Middle frontal gyrus (tissue), 1 donor: ENCODE data around the gene TTLL3.
"Not testable (repeated sequence)": the region's sequence is repeated elsewhere in the genome, so short reads cannot be mapped to it uniquely, and the experiment has no call there.

ENCODE experiments used
- DNase-seq: peaks from one replicate; pipeline ENCODE4 v3.0.0-alpha.2; 2015; ENCODE audit warnings: low spot score; ENCODE audit errors: extremely low spot score

Gene TTLL3, protein sequence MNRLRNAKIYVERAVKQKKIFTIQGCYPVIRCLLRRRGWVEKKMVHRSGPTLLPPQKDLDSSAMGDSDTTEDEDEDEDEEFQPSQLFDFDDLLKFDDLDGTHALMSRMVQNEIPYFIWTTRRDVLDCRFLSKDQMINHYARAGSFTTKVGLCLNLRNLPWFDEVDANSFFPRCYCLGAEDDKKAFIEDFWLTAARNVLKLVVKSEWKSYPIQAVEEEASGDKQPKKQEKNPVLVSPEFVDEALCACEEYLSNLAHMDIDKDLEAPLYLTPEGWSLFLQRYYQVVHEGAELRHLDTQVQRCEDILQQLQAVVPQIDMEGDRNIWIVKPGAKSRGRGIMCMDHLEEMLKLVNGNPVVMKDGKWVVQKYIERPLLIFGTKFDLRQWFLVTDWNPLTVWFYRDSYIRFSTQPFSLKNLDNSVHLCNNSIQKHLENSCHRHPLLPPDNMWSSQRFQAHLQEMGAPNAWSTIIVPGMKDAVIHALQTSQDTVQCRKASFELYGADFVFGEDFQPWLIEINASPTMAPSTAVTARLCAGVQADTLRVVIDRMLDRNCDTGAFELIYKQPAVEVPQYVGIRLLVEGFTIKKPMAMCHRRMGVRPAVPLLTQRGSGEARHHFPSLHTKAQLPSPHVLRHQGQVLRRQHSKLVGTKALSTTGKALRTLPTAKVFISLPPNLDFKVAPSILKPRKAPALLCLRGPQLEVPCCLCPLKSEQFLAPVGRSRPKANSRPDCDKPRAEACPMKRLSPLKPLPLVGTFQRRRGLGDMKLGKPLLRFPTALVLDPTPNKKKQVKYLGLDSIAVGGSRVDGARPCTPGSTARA

DNA sequence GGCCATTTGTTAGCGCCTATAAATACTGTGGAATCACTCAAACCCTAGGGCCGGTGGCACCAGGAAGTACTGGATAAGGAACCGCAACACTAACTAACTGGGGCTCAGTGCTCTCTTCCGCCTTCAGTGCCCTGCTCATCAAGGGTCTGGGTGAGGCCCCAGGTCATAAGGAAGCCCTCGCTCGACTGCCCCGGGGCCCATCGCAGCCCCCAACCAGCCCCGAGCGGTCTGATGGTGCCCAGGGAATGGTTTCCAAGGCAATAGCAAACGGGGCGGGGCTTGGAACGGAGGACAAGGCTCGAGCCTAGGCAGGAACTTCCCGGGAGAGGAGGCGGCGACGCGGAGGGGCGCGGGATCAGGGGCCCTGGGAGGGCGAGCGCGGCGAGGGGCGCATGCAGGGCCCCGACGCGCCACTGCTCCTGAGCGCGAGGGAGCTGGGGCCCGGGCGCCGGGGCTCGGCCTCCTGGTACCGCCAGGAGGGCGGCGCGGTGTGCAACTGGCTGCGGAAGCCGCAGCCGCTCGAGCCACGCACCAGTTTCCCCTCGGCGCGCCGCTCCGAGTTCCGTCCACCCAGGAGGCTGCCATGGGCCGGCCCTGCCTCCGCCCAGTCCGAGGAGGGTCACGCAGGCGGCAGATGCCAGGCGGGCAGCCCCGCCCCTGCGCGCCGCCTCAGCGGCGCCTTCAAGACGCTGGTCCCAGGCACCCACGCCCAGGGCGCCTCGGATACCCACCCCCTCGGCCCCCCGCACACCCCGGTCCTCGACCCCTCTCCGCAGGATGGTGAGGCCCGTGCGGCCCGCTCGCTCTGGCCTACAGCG lies at the start of gene TTLL3:
TSS of gene TTLL3 (plus strand) at position 648 of the 818 bp plus-strand sequence. CDS start 400 bp downstream, outside the sequence.
- no peak for DNase-seq

DNA sequence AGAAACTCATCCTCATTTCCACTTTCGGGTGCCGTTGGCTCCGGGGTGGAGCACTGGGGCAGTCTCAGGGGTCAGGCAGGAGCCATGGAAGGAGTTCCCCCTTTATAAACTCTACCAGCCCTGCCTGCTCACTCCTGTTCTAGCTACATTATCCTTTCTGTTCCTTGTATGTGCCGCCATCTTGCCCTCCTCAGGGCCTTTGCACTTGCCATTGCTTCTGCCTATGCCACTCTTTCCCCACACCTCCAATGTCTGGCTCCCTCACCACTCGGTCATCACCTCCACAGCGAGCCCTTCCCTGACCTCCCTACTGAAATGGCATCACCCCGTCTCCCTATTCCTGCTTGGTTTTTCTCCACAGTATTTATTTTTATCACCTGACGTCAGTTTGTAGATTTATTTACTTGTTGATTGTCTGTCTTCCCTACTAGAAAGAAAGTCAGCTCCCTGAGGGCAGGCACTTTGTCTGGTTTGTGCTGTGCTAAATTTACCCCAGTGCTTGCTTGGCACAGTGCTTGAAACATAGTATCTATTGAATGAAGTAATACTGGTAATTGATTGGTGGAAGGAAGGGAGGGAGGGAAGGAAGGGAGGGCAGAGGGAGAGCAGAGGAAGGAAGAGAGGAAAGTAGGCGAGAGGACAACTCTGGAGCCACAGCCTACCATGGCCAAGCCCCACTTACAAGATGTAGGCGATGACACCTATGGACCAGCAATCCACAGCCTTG lies 49.1 kb upstream of the TTLL3 start:
- DNase-seq, result no peak

DNA sequence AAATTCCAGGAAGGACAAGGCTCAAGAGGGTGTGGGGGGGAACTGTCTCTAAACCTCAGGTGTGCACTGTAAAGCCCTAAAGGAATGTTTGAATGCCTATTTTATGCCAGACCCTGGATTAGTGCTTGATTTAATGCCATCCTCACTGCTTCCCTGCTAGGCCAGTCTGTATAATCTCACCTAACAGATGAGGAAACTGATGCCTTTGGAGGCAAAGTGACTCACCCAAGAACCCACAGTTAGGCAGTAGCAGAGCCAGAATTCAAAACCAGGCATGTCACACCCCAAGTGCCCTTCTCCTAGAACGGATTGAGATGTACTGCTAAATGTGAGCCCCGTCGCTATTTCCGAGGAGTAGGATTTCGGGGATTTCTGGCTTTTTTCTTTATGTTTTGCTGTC lies 48.1 kb upstream of the TTLL3 start:
- no peak for DNase-seq

DNA sequence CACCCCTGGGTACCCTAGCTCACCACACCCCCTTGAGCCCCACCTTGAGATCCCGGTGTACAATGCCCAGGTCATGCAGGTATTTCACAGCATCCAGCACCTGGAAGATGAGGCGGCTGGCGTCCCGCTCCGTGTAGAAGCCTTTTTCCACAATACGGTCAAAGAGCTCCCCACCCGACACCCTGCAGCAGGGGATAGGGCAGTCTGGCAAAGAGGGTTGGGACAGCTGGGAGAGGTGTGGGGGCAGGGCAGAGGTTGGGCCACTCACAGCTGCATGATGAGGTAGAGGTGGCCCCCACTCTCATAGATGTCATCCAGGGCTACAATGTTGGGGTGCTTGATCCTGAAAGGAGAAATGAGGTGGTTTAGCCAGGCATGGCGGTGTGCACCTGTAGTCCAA lies 47.2 kb upstream of the TTLL3 start:
- no peak for DNase-seq

DNA sequence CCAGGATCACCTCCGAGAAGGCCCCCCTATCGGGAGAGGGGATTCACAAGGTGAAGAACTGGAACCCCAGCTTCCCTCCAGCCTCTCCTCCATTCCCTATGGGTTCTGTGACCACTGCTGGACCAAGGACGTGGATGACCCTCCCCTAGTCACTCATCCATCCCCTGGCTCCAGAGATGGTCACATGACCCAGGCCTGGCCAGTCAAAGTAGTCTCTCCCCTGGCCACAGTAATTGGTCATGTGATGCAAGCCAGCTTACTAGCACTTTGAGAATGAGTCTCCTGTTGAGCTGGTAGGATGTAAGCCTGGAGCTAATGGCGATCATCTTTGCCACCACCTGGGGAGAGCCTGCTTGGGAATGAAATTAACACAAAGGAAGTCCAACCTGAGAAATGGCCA lies 44.2 kb upstream of the TTLL3 start:
- no peak for DNase-seq

DNA sequence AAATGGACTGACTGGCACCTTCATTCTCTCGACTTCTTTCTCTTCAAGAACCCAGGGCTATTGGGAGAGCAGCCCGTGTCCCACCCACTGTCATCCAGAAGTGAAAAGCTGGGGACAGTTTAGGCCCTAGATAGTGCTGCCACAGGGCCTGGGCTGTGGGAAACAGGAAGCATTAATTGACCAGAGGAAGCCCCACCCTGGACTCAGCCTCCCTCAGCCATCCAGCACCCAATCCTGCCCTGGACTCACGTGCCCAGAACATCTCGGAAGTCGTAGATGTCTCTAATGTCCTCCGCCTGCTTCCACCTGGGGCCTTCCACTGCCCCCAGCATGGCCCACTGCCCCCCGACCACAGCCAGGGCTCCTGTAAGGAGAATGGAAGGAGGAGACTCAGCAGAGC lies 42.6 kb upstream of the TTLL3 start:
- no peak for DNase-seq

DNA sequence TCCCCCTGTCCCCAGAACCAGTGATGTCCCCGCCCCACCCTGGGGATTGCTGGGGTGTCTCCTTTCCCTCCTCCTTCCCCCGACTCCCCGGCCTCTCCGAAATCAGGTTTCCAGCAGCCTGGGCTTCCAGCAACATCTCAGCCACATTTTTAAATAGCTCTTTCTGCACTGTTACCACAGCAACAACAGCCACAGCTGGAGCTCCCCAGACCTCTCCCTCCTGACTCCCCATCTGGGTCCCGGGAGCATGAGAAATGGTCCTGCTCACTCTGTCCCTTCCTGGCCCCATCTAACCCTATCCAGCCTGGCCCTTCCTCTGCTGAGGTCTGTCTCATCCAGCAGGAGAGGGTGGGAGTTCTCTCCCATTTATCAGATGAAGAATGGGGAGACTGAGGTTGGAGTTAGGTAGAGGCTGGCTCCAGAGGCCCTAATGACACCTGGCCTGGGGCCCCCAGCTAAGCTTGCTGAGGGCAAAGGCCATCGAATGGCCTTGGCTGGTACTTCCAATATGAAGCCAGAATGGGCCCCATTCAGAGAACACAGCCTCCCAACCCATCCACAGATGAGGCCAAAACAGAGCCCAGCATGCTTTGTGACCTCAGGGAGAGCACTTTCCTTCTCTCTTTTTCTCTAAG lies 41.8 kb upstream of the TTLL3 start:
- no peak for DNase-seq

DNA sequence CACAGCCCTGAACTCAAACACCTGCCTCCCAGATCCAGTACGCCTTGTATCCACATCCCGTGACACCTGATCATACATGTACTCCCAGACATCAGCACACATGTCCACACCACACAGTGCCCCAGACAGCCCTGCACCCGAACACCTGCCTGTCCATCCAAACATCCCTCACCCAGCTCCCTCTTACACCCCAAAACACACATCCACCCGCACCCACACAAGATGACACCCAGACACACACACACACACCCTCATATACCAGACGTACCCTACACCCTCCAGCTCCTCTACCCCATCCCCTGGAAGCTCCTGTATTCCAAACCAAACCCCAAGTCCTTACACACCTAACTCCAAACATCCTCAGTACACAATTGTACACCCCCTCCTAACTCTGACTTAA lies 41.0 kb upstream of the TTLL3 start:
- no peak for DNase-seq

DNA sequence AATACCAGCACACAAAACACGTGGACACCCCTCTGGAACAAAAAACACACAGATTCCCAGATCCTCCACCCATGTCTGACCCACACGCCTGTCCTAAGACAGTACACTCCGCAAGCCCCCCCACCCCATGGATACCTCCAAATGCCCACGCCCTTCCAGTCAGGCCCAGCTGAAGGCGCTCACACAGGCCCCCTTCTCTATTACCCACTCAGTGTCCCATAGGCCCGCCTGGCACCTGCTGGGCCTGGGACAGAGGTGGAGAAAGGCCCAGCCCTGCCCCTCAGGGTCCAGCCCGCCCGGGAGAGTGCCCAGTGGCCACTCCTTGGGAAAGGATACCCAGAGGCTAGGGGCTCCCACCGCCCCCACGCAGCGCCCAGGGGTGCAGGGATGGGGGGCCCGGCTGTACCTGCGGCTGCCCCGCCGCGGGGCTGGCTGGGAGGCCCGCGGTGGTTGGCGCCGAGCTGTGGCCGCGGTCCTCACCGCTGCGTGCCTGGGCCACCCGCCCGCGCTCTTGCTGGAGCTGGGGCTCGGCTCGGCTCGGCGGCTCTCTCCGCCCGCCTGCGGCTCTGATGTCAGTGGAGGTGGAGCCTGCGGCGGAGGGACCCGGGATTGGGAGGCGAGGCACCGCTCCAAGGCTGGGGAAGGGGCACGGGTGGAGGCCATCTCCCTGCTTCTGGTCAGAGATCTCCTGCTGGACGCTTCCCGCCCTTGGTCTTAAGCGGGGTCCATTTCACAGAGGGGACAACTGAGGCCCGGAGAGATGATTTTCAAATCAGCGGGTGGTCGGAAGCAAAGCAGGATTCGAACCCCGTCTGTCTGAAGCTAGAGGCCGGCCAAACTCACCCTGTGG lies 40.4 kb upstream of the TTLL3 start, which contains the start of gene CAMK1:
TSS of gene CAMK1 (minus strand) at position 522 of the 850 bp plus-strand sequence. CDS start 2,198 bp downstream, outside the sequence.
- DNase-seq, result peak; percentile 50

DNA sequence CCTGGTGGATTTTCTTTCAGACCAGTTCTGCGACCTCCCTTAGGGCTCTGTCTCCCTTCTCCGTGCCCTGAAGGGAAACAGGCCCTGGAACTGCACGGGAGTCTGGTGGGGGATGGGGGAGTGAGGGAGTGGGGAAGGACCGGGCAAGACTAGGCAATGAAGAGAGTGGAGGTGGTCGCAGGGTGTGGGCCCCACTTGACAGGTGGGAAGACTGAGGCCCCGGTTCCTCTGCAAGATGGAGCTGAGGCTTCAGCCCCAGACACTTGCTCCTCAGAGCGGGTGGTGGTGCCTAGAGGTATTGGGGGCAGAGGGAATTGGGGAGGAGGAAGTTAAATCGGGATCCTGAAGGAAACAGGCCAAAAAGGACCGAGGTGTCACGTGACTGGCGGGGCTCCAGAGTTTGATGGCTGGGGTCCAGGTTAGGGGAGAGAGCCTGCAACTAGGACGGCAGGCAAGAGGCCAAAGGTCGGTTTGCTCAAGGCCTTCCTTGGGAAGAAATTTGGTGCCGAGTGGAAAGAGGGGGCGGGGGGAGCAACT lies 39.7 kb upstream of the TTLL3 start:
- DNase-seq, result no peak

DNA sequence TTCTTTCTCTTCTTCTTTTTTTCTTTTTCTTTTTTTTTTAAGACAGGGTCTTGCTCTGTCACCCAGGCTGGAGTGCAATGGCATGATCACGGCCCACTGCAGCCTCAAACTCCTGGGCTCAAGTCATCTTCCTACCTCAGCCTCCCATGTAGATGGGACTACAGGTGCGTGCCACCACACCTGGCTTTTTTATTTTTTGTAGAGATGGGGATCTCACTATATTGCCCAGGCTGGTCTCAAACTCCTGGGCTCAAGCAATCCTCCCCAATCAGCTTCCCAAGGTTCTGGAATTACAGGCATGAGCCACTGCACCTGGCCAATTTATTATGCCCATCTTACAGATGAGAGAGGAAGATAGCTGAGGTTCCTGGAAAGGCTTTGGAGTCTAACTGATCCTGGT lies 39.1 kb upstream of the TTLL3 start:
- DNase-seq, result not testable (repeated sequence)

DNA sequence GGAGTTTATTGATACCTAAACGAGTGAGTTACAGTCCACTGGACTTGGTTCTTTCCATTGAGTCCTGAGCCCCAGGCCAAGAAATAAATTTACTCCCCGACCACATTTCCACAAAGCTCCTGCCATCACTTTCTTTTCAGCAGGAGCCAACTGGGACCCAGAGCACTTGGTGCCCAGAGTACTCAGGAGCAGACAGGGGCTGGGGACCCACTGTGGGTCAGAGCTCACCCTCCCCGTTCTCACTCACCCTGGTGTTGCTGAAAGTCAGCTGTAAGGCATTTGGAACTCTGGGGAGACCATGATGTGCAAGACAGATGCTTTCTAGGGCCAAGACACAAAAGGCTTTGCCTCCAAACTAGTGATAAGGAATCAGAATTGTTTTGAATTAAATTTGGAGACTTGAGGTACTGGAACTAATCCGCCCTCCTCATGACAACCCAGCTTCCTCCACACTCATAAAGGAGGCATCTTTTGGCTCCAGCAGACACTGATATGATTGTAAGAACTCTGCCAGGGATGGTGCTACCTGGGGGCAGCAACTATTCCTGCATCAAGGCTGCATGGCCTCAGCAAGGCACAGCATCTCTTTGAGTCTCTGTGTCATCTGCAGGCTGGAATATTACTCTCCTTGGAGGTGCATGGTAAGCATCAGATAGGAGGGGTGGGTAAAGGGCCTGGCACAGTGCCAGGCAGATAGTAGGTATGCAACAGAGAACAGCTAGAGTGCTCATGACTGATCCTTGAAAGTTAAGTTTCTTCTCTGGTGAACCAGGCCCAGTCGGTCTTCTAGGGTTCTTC lies 33.0 kb upstream of the TTLL3 start:
- no peak for DNase-seq

DNA sequence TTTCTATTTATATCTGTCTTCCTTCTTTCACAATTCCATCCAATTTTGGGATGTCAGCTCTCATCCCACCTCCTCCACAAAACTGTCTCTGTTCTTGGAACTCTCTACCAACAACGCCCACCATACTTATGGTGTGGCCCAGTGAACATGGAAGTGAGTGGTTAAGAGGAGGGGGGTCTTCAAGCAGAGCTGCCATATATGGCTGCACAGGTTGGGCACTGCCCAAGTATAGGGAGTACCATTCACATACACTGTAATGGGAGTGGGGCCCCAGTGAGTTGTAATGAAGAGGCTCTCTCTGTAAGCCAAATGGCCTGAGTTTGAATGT lies 32.4 kb upstream of the TTLL3 start:
- DNase-seq, result peak; percentile 63

DNA sequence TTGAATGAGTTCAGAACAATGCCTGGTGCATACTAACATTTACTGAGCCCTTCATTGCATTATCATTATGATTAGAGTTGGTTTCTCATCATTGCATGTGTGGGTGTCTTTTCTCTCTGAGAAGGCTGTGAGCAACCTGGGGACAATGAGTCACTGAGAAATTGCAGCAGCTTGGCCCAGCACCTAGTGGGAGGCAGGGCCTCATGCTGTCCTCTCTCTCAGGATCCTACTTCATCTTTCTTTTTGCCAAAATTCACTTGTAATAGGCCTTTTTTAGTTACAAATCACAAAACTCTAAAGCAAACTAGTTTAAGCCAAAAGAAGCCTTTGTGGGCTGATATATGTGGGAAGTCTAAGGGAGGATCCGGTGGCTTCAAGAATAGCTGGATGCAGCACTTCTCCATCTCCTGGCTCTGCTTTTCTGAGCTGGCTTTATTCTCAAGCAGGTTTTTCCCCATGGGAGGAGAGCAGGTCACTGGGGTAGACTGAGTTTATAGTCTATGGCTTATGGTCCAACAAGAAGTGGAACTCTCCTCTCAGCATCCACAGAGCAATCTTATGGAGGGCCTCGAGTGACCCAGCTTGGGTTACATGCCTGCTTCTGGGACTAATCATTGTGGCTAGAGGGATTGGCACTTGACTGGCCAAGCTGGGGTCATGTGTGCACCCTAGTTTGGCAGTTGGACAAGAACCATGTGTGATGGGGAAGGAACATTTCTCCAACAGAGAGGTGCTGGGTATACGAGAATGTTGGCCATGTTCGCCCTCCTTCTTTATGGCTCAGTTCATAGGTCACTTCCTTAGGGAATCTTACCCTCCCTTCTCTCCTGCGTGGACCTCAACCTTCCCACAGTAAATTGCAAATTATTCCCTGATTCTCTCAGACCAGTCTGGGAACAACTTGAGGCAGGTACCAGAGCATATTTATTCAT lies 31.7 kb upstream of the TTLL3 start:
- peak; percentile 56 for DNase-seq

DNA sequence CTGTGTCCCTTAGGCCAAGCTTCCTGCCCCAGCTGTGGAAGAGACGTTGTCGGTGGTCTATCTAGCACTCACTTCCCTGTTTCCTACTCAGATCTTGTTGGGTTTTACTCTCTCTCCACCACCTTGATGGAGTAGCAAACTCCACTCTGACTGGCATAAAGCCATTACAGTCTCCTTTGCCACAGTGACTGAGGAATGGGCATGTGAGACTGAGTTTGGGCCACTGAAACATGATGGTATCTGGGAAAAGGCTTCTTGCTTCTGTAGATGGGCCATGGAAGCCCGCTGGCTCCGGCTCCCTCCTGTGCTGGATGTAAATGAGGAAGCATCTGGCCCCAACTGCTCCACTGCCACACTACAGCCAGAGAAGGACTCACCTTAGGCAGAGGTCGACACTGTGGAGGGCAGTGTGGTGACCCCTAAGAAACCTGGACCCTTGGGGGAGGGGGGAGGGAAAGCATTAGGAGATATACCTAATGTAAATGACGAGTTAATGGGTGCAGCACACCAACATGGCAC lies 30.9 kb upstream of the TTLL3 start:
- DNase-seq, result no peak

DNA sequence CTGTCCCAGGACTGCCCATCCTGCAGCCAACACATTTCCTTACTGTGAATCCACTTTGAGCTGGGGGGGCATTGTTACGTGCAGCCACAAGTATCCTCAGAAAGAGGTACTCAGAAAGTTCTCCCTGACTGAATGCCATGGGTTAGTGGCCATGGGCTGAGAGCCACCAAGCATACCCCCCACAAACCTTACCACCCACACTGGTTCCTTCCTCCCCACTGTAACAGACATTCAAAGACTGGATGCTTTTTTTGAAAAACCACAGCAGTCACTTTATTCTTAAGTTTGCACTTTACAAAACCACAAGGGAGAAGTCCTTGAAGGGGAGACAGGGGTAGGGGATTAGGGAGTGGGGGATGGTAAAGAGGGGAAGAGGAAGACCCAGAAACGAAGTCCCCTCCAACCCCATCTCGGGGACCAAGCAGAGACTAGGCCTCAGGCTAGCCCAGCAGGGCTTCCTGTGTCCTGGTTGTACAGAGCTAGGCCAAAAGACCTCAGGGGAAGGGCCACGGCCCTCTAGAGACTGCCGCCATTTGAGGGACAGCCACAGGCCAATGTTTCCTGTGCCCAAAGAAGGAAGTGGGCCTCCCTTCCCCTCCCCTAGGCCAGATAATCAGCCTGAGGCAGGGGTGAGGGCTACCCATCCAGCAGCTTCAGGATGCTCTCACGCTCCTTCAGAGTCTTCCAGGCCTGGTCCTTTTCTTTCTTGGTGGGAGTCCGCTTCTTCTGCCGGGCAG lies 30.2 kb upstream of the TTLL3 start:
- no peak for DNase-seq

DNA sequence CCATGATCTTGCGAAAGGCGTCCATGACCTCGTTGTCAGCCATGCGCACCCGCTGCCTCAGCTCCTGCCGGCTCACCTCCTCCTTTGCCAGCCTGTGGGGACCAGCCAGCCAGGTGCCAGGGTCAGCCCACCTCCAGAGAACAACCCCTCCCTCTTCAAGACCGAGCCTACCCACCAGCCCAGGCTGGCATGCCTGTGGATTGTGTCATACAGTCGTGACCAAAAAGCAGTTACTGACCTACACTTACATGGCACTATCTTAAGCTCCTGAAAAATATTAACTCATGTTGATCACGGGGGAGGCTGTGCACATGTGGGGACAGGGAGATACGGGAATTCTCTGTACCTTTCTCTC lies 29.6 kb upstream of the TTLL3 start:
- DNase-seq, result no peak
